WI38 (cell line): Measurements from ENCODE around the gene HSF5.

Source experiments
- H3K4me3 ChIP-seq: 2 replicates; pipeline ENCODE4 v1.5.1; 2011; ENCODE audit warnings: low read depth, mild to moderate bottlenecking, control low read depth, low read length
- CTCF ChIP-seq: IDR thresholded peaks from 2 replicates; pipeline ENCODE4 v1.5.1; 2012; ENCODE audit warnings: low read depth, mild to moderate bottlenecking, control low read depth, low read length

HSF5 gene

GRCh38 chr17:58384897-58385296, 103.3 kb downstream of the HSF5 start:
- TF ChIP-seq CTCF = no peak
- no peak overlapping the region for H3K4me3 ChIP-seq

GRCh38 chr17:58383892-58384462, 104.2 kb downstream of the HSF5 start:
- no peak overlapping the region for H3K4me3 ChIP-seq
- TF ChIP-seq CTCF = no peak

GRCh38 chr17:58382872-58383242, 105.4 kb downstream of the HSF5 start:
- TF ChIP-seq CTCF = no peak
- H3K4me3 ChIP-seq = no peak overlapping the region

- no peak overlapping the region for H3K4me3 ChIP-seq
- no peak for TF ChIP-seq CTCF
These were observed 105.9 kb downstream of the HSF5 start for GRCh38 chr17:58382108-58382871.

GRCh38 chr17:58381124-58382035, 106.8 kb downstream of the HSF5 start:
- no peak for TF ChIP-seq CTCF
- H3K4me3 ChIP-seq = no peak overlapping the region

- no peak overlapping the region for H3K4me3 ChIP-seq
- TF ChIP-seq CTCF = no peak
These were observed 107.7 kb downstream of the HSF5 start for GRCh38 chr17:58380207-58381123.
